Peyer's patch (tissue), 4 donors: ENCODE data around the gene SLC34A1. TPM values are rescaled to one million over a fixed set of nuclear protein-coding genes. Genes with fewer than 3 reads are reported as not detected.
A peak's percentile ranks its signal among the peaks of the same experiment; 100 is the strongest.

Experiments used
- DNase-seq, 3 donors: peaks; one replicate each; pipeline ENCODE4 v3.0.0-alpha.2; 2017 to 2019
- H3K27ac ChIP-seq, 4 donors: fragments of 200-600 bp; sonication (generic); one replicate each; pipeline ENCODE4 v1.5.1; 2016 to 2019
- H3K27me3 ChIP-seq, 2 donors: fragments of 200-600 bp; sonication (generic); one replicate each; pipeline ENCODE4 v1.5.1; 2019
- H3K36me3 ChIP-seq, 3 donors: fragments of 200-600 bp; sonication (generic); one replicate each; pipeline ENCODE4 v1.5.1; 2016 to 2019
- H3K4me1 ChIP-seq, 4 donors: fragments of 200-600 bp; sonication (generic); one replicate each; pipeline ENCODE4 v1.5.1; 2016 to 2019
- H3K4me3 ChIP-seq, 4 donors: fragments of 200-600 bp; sonication (generic); 1 replicate in 3 of 4; 2 replicates in 1 of 4; pipeline ENCODE4 v1.5.1; 2016 to 2019; ENCODE audit warnings: mild to moderate bottlenecking in 1 of 4
- H3K9me3 ChIP-seq, 4 donors: fragments of 200-600 bp; sonication (generic); one replicate each; pipeline ENCODE4 v1.5.1; 2016 to 2019; ENCODE audit warnings: mild to moderate bottlenecking in 1 of 4
- POLR2A ChIP-seq, 2 donors: fragments of 450-650 bp; IDR thresholded peaks; one replicate each; pipeline ENCODE4 v1.5.1; 2017; ENCODE audit warnings: antibody characterized with exemption in 2 of 2, mild to moderate bottlenecking in 2 of 2, moderate library complexity in 2 of 2
- total RNA-seq, 4 donors: library from RNA; depleted of rRNA; stranded (reverse); fragments of >200 nt; gene quantifications; one replicate each; pipeline ENCODE4 v1.1.0, GENCODE V29; 2016
- TF ChIP-seq, protein P1 (sequence below), 6 experiments: fragments of 450-650 bp in 4 of 6; fragments of 200-600 bp in 2 of 6; sonication (generic) in 1 of 6; IDR thresholded peaks; one replicate each; pipeline ENCODE4 v1.5.1; 2017 to 2019; ENCODE audit warnings: antibody characterized with exemption in 6 of 6, mild to moderate bottlenecking in 3 of 6, moderate library complexity in 1 of 6

Gene SLC34A1
- total RNA-seq, 4 donors from 2014 or later: 0.35 TPM; not detected in 3

DNA sequence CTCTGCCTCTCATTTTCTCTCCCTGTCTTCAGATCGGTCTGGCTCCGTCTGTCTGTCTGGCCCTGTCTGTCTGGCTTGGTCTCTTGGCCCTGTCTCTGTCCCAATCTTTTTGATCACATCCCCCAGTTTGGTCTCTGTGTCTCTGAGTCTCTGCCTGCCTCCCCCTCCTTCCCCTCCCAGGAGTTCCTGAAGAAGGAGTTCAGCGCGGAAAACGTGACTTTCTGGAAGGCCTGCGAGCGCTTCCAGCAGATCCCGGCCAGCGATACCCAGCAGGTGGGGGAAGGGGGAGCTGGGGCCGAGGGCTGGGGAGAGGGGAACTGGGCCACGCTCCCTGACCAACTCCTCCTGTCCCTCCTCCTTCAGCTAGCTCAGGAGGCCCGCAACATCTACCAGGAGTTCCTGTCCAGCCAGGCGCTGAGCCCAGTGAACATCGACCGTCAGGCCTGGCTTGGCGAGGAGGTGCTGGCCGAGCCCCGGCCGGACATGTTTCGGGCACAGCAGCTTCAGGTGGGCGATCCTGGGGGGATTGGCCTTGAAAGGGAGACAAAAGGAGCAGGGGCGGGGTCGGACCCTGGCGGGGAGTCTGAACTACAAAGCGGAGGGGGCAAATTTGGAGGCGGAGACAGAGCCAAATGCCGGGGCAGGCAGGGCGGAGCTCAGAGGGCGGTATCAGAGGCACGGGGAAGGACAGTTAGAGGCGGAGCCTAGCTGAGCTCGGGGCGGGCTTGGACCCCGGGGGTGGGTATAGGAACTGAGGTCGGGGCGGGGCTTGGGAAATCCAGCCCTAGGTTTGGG lies 17.5 kb upstream of the SLC34A1 start:
- no peak for TF ChIP-seq POLR2A (IDR thresholded peaks at IDR 0.05)
- TF ChIP-seq, protein P1, sequence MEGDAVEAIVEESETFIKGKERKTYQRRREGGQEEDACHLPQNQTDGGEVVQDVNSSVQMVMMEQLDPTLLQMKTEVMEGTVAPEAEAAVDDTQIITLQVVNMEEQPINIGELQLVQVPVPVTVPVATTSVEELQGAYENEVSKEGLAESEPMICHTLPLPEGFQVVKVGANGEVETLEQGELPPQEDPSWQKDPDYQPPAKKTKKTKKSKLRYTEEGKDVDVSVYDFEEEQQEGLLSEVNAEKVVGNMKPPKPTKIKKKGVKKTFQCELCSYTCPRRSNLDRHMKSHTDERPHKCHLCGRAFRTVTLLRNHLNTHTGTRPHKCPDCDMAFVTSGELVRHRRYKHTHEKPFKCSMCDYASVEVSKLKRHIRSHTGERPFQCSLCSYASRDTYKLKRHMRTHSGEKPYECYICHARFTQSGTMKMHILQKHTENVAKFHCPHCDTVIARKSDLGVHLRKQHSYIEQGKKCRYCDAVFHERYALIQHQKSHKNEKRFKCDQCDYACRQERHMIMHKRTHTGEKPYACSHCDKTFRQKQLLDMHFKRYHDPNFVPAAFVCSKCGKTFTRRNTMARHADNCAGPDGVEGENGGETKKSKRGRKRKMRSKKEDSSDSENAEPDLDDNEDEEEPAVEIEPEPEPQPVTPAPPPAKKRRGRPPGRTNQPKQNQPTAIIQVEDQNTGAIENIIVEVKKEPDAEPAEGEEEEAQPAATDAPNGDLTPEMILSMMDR (IDR thresholded peaks at IDR 0.05): no peak
- no peaks in the 10 kb centered on the region for H3K9me3 ChIP-seq
- H3K4me3 ChIP-seq: peak overlapping the region; percentile 16 to 54 (median 32)

GRCh38 chr5:177367323-177367848 lies 16.8 kb upstream of the SLC34A1 start:
- DNase-seq: no peak
- H3K4me1 ChIP-seq: peaks cover 3 to 51% (median 24%) of the 10 kb centered on the region in 4 donors
- H3K36me3 ChIP-seq: no peaks in the 10 kb centered on the region
- peak overlapping the region; percentile 16 to 54 (median 32) for H3K4me3 ChIP-seq
- TF ChIP-seq POLR2A (IDR thresholded peaks at IDR 0.05): no peak
- TF ChIP-seq, protein P1 (IDR thresholded peaks at IDR 0.05): peak in 1 of 6 experiments; percentile 19
- H3K27ac ChIP-seq: peak overlapping the region; percentile 48 to 88 (median 68)
- H3K27me3 ChIP-seq: no peaks in the 10 kb centered on the region
- no peaks in the 10 kb centered on the region for H3K9me3 ChIP-seq

More for the DNA sequence above, 17.5 kb upstream of the SLC34A1 start:
- Histone ChIP-seq H3K4me1 (peaks cover 3 to 58% (median 24%) of the 10 kb centered on the region in 4 donors), H3K27ac (peak overlapping the region; percentile 48 to 88 (median 68)), H3K27me3 (no peaks in the 10 kb centered on the region), H3K36me3 (no peaks in the 10 kb centered on the region)
- peak; percentile 42 to 90 (median 87) for DNase-seq

DNA sequence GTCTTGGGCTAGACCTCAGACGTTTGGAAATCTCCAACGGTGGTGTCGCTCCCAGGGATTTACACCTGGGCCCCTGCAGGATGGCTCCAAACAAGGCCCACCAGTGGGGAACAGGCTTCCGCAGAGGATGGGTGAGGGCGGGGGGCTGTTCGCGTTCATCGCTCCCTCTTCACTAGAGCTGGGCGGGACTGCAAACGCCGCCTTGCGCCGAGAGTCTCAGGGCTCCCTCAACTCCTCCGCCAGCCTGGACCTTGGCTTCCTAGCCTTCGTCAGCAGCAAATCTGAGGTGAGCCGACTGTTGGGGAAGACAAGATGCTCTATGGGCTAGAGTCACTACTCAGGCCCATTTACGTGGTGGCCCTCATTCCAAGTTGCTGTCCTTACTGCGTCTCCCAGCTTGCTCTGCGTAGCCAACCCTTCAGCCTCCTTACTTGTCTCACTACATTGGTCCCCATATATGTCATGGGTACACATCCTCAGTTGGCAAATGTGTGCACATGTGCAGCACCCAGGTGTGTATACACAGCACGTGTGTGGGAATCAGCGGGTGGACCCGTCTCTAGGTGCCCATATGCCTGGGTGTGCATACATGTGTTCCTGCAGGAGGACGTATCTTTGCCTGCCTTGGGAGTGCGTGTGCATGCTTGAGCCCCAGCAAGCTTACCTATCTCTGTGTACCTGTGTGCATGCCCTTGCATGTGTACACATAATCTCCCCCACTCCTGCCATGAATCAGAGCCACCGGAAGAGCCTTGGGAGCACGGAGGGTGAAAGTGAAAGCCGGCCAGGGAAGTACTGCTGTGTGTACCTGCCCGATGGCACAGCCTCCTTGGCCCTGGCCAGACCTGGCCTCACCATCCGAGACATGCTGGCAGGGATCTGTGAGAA lies 16.0 kb upstream of the SLC34A1 start:
- peak overlapping the region in 1 of 4 donors; percentile 51 for H3K27ac ChIP-seq

DNA sequence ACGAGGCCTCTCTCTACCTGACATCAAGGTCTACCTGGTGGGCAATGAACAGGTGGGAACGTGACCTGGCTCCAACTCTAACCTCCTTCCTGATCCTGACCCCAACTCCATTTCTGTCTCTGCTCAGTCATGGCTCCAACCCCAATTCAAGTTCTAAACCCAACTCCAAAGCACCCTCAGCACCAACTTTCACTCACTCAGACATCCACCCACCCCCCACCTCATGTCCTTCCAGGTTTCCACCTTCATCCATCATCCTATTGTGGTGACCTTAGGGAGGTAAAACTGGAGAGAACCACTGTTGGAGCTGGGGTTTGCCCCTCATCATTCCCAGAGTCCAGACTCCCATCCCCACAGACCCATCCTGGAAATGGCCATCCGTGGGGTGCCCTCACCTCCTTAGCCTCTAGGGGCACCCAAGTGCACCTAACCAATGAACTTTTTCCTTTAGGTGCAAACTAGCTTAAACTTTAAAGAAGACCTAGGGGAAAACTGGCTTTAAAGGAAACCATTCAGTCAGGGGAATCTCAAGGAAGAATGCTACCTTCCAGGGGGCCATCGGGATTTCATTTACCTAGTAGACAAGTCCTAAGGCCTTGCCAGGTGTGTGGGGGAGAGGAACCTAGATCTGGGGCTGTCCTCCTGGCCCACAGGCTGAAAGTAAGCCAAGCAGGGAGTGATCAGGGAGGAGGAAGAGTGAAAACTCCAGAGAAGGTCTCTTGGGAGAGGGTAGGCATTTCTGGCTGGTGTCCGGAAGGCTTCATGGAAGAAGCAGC lies 15.2 kb upstream of the SLC34A1 start:
- H3K4me1 ChIP-seq: peaks cover 3 to 38% (median 19%) of the 10 kb centered on the region in 4 donors
- TF ChIP-seq POLR2A (IDR thresholded peaks at IDR 0.05): no peak
- TF ChIP-seq, protein P1 (IDR thresholded peaks at IDR 0.05): peak; percentile 35 to 67 (median 53)
- H3K36me3 ChIP-seq: no peaks in the 10 kb centered on the region
- H3K9me3 ChIP-seq: no peaks in the 10 kb centered on the region
- no peak overlapping the region for H3K4me3 ChIP-seq
- DNase-seq: no peak
- no peaks in the 10 kb centered on the region for H3K27me3 ChIP-seq
- H3K27ac ChIP-seq: peak overlapping the region in 2 of 4 donors; percentile 27 to 51

More for the DNA sequence above, 16.0 kb upstream of the SLC34A1 start:
- H3K4me1 ChIP-seq: peaks cover 3 to 45% (median 23%) of the 10 kb centered on the region in 4 donors
- H3K36me3 ChIP-seq: no peaks in the 10 kb centered on the region
- DNase-seq: no peak
- no peaks in the 10 kb centered on the region for H3K9me3 ChIP-seq
- no peaks in the 10 kb centered on the region for H3K27me3 ChIP-seq
- peak overlapping the region in 1 of 4 donors; percentile 44 for H3K4me3 ChIP-seq
- TF ChIP-seq, protein P1 (IDR thresholded peaks at IDR 0.05): no peak
- TF ChIP-seq POLR2A (IDR thresholded peaks at IDR 0.05): no peak
